NOMO-1 treated with dmso at 0.1 percent for 144 hours (cell line): ENCODE results near the gene DUSP8.

Experiments used
- DNase-seq: peaks from one replicate; lab custom pipeline; 2025; ENCODE audit not compliant: unreplicated experiment; lab: John Stamatoyannopoulos, UW

Gene DUSP8

GRCh38 chr11:1566381-1567051, 5.6 kb downstream of the DUSP8 start:
- DNase-seq: no peak

GRCh38 chr11:1565904-1566247, 6.2 kb downstream of the DUSP8 start:
- no peak for DNase-seq

- no peak for DNase-seq
These were observed 6.7 kb downstream of the DUSP8 start for GRCh38 chr11:1565173-1565903.

- DNase-seq: no peak
These were observed 7.4 kb downstream of the DUSP8 start for GRCh38 chr11:1564535-1565172.

- no peak for DNase-seq
These were observed 8.2 kb downstream of the DUSP8 start for GRCh38 chr11:1563697-1564534.

- DNase-seq: no peak
These were observed 8.9 kb downstream of the DUSP8 start for GRCh38 chr11:1563149-1563638.

- DNase-seq: no peak
These were observed 9.5 kb downstream of the DUSP8 start for GRCh38 chr11:1562469-1563148.

GRCh38 chr11:1561955-1562354, 10.1 kb downstream of the DUSP8 start:
- DNase-seq: no peak

GRCh38 chr11:1561266-1561665, 10.8 kb downstream of the DUSP8 start:
- DNase-seq: no peak

GRCh38 chr11:1560649-1561251, 11.3 kb downstream of the DUSP8 start:
- DNase-seq: no peak

- no peak for DNase-seq
These were observed 11.9 kb downstream of the DUSP8 start for GRCh38 chr11:1560002-1560648.

- DNase-seq: no peak
These were observed 12.7 kb downstream of the DUSP8 start for GRCh38 chr11:1559111-1559951.

GRCh38 chr11:1558775-1559110, 13.3 kb downstream of the DUSP8 start:
- DNase-seq: no peak

- no peak for DNase-seq
These were observed 13.9 kb downstream of the DUSP8 start for GRCh38 chr11:1557904-1558774.

- no peak for DNase-seq
These were observed 14.8 kb downstream of the DUSP8 start for GRCh38 chr11:1557051-1557884.

GRCh38 chr11:1556278-1556902, 15.7 kb downstream of the DUSP8 start:
- no peak for DNase-seq

GRCh38 chr11:1555713-1556153, 16.3 kb downstream of the DUSP8 start:
- no peak for DNase-seq
